Activated T-helper 1 cell treated with anti-CD3 and anti-CD28 coated beads, Interleukin-2, amount 50 U/mL, for 16 hours (primary cell): ENCODE data around the gene ACER3.
"Not testable (repeated sequence)": the region's sequence is repeated elsewhere in the genome, so short reads cannot be mapped to it uniquely, and the experiment has no call there.

ENCODE experiments used
- DNase-seq, 2 donors: peaks; one replicate each; pipeline ENCODE4 v3.0.0-alpha.2; 2020; ENCODE audit warnings: low read depth in 1 of 2, low spot score in 1 of 2

The ACER3 gene

DNA sequence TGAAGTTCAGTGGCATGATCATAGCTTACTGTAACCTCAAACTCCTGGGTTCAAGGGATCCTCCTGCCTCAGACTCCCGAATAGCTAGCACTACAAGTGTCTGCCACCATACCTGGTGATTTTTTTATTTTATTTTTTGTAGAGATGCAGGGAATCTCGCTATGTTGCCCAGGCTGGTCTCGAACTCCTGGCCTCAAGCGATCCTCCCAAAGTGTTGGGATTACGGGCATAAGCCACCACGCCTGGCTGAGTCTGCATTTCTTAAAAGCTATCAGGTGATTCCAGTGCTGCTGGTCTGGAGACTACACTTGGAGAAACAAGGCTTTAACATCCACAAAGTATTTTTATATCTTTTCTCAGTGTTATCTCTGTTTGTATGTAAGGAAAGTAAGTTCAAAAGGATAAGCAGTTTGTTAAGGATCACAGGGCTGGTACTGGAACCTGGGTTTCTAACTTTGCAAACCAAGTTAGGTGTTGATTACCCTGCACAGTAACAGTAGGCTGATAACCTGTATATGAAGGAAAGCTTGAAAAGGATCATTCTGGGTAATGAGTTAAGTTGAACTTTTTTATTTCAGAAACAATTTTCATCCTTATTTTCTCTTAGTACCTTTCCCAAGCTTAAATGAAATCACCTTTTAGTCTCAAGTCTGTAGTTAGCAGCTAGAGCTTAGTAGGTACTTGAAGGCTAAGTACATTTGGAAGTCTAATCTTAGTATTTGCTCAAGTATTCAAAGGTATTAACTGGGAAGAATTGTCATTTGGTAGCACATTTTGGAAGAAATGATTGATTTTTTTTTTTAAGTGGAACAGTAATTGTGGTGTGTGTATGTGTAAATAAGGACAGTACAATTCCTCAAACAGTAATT lies 12.5 kb downstream of the ACER3 start:
- DNase-seq = no peak

GRCh38 chr11:76878014-76878413 lies 17.3 kb downstream of the ACER3 start:
- DNase-seq = no peak

- no peak for DNase-seq
Measured at GRCh38 chr11:76880314-76880713, 19.6 kb downstream of the ACER3 start.

GRCh38 chr11:76880956-76881355 lies 20.2 kb downstream of the ACER3 start:
- no peak for DNase-seq

DNA sequence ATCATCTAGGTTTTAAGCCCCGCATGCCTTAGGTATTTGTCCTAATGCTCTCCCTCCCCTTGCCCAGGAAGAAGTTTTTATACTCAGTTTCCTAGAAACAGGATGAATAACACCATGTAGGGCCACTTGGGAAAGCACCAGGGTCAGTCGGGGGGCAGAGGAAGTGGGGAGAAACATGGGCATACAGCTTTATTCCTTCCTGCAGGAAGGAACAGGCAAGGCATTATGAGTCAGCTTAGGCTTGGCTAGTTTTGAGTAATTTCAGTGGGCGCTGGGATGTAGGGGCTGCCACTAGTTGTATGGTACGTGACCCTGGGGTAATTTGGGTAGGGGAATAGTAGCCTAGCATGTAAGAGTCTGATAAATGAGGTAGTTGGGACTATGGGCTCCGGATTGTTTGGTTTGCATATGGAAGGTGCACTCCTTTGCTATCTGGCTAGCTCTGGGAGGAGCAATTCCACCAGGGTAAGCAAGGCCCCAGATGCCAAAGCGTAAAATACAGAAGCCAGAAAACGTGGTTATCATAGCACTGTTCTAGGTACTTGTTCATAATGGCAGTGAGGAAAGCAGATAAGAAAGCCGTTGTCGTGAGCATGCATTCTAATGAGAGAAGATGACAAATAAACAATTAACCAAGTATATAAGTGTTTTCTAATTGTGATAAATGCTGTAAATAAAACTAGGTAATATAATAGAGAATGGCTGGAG lies 24.8 kb downstream of the ACER3 start:
- no peak for DNase-seq

DNA sequence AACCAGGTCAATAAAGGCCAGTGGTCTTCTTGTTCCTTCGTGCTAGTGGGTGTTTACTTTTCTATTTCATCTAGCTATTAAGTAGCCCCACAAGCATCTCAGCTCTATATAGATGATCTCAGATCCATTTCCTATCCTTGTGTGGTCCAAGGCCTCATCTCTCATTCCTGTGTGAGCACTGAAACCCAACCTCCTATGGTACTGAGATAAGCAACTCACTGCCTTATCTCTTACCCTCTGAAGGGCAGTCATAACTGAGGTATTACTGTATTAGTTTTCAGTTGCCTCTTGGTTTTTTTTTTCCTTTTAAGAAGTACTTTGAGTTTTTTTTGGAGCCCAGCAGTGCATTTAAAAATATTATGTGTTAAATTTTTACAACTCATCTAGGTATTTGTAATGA lies 28.3 kb downstream of the ACER3 start:
- no peak for DNase-seq

DNA sequence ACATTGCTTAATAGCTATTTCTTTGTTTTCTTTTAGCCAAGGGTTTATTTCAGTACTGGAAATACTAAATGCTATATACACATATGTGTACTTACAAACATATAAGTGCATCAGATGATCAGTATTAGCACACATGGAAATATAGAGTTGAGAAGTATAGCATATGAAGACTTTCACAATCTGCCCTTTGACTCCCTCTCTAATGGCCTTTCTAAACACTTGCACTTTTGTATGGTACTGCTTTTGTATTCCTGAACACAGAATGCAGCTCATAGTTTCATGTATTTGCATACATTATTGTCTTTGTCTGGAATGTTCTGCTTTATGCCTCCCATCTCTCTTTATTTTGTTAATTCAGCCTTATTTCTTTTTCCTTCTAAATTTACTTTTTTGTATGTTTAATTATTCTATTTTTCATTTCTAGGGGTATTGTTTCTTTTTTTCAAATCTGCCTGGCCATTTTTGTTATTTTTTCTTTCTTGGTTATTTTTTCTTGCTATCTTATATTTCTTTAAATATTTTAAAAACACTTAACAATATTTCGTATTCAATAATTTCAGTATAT lies 28.8 kb downstream of the ACER3 start:
- DNase-seq = no peak

- no peak for DNase-seq
Measured at GRCh38 chr11:76890329-76890728, 29.6 kb downstream of the ACER3 start.

GRCh38 chr11:76891285-76891684 lies 30.6 kb downstream of the ACER3 start:
- DNase-seq = no peak

- DNase-seq = no peak
Measured at GRCh38 chr11:76891793-76892192, 31.1 kb downstream of the ACER3 start.

- DNase-seq = no peak
Measured at GRCh38 chr11:76892306-76892705, 31.6 kb downstream of the ACER3 start.

GRCh38 chr11:76897233-76897632 lies 36.5 kb downstream of the ACER3 start:
- no peak for DNase-seq

- DNase-seq = no peak
Measured at GRCh38 chr11:76901144-76901543, 40.4 kb downstream of the ACER3 start.

GRCh38 chr11:76901622-76902021 lies 40.9 kb downstream of the ACER3 start:
- not testable (repeated sequence) for DNase-seq

DNA sequence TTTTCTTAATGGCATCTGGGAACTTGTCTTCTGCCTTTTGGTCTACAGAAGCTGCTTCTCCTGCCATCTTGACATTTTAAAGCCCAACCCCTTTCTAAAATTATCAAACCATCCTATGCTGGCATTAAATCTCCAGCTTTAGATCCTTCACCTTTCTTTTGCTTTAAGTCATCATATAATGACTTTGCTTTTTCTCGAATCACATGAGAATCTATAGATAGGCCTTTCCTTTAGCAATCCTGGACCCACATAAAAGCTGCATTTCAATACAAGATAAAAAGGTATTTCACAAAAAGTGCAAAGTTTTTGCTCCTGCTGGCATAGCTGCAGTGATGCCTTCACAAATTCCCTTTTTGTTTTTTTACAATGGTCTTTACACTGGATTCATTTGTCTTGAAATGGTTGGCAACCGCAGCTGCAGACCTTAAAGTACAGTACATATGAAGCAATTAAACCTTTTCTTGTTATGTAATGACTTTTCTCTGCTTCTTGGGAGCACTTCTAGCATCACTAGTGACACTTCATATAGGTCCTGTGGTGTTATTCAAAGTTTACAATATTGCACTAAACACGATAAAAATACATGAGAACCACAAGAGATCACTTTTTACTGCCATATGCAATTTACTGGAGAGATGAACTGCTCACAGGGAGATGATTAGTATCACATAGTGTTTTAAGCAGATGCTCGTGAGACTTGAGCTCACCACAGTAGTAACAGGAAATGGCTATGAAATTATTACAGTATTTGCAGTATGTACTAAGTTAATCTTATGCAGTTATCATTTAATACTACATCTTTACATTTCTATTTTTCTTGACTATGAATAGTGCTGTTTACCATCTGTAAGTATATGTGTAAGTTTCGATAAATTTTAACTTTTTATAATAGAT lies 41.6 kb downstream of the ACER3 start:
- DNase-seq = no peak

GRCh38 chr11:76903325-76903724 lies 42.6 kb downstream of the ACER3 start:
- no peak for DNase-seq

DNA sequence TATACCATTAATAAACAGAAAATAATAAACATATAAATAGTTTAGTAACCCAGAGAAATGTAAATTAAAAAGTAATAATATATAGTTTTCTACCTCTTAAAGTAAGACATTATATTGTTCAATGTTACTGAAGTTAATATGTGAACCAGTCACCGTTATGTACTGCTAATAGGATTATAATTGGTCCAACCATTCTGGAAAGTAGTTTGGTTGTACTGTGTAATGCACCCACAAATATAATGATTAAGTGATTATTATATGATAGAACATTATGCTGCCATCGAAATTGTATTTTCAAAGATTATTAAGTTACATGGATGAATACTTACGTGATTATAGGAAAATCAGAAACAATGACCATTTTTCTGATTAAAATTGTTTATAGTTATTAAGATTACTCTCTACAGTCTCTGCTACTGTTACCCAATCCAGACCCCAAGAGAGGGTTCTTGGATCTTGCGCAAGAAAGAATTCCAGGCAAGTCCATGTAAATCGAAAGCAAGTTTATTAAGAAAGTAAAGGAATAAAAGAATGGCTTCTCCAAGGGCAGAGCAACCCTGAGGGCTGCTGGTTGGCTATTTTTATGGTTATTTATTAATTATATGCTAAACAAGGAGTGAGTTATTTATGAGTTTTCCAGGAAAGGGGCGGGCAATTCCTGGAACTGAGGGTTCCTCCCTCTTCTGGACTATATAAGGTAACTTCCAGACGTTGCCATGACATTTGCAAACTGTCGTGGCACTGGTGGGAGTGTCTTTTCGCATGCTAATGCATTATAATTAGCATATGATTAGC lies 50.1 kb downstream of the ACER3 start:
- DNase-seq = no peak

- DNase-seq = no peak
Measured at GRCh38 chr11:76911415-76911808, 50.7 kb downstream of the ACER3 start.

GRCh38 chr11:76916712-76917111 lies 56.0 kb downstream of the ACER3 start:
- no peak for DNase-seq

GRCh38 chr11:76918941-76919386 lies 58.2 kb downstream of the ACER3 start:
- no peak for DNase-seq
